ENCODE measurements around the gene ENPP6. TPM values are rescaled to one million over a fixed set of nuclear protein-coding genes. Genes with fewer than 3 reads are reported as not detected.

Gene ENPP6
- total RNA-seq, 1 donor from 2014 or later, result not detected

DNA sequence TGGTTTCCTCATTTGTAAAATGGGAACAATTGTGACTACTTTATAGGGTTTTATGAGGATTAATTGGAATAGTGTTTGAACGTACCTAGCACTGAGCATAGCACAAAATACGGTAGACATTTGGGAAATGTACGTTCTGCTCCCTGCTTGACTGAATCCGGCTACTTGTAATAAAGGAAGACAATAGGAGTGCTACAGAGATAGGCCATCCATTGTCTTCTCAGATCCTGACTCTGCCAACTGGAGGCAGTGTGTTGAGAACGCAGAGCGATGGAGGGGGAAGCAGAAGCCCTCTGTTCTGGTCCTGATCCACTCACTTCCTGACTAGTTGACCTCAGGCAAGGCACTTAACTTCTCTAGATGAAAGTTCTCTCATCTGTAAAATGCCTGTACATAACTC is 26.4 kb downstream of the ENPP6 start:
- no peaks in the 10 kb centered on the region for H3K9me3 Mint-ChIP-seq (ENCODE audit: unreplicated experiment)
- DNase-seq (ENCODE audit: extremely low spot score, unreplicated experiment), result no peak
- H3K4me1 Mint-ChIP-seq (ENCODE audit: unreplicated experiment), result no peaks in the 10 kb centered on the region
- peaks cover 3% of the 10 kb centered on the region for H3K27me3 Mint-ChIP-seq (ENCODE audit: unreplicated experiment)
- H3K4me3 Mint-ChIP-seq (ENCODE audit: unreplicated experiment), result no peak overlapping the region
- TF ChIP-seq, protein P1, sequence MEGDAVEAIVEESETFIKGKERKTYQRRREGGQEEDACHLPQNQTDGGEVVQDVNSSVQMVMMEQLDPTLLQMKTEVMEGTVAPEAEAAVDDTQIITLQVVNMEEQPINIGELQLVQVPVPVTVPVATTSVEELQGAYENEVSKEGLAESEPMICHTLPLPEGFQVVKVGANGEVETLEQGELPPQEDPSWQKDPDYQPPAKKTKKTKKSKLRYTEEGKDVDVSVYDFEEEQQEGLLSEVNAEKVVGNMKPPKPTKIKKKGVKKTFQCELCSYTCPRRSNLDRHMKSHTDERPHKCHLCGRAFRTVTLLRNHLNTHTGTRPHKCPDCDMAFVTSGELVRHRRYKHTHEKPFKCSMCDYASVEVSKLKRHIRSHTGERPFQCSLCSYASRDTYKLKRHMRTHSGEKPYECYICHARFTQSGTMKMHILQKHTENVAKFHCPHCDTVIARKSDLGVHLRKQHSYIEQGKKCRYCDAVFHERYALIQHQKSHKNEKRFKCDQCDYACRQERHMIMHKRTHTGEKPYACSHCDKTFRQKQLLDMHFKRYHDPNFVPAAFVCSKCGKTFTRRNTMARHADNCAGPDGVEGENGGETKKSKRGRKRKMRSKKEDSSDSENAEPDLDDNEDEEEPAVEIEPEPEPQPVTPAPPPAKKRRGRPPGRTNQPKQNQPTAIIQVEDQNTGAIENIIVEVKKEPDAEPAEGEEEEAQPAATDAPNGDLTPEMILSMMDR (IDR thresholded peaks at IDR 0.05), result no peak
- H3K36me3 Mint-ChIP-seq (ENCODE audit: unreplicated experiment), result no peaks in the 10 kb centered on the region
- no peak overlapping the region for H3K27ac Mint-ChIP-seq (ENCODE audit: unreplicated experiment)

DNA sequence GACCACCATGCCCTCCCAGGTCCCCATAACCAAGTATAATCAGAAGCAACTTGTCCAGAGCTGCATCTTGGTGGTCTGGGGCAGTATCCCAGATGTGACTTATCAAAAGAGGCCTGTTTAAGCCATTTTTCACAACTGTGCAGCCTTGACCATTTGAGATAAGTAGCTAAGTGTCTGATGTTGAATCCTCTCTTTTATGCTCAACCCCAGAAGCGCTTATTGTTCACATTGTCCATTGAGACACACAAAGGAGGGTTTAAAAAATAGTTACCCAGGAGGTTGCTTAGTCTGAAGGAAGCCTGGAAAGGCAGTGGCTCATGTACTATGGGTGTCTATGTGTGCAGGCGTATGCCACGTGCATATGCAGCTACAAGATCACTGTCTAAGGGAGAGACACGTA is 27.0 kb downstream of the ENPP6 start:
- DNase-seq (ENCODE audit: extremely low spot score, unreplicated experiment), result no peak
- Mint-ChIP-seq H3K4me3 (ENCODE audit: unreplicated experiment) (no peak overlapping the region), H3K27me3 (ENCODE audit: unreplicated experiment) (peaks cover 3% of the 10 kb centered on the region), H3K27ac (ENCODE audit: unreplicated experiment) (no peak overlapping the region), H3K9me3 (ENCODE audit: unreplicated experiment) (no peaks in the 10 kb centered on the region), H3K36me3 (ENCODE audit: unreplicated experiment) (no peaks in the 10 kb centered on the region), H3K4me1 (ENCODE audit: unreplicated experiment) (no peaks in the 10 kb centered on the region)
- TF ChIP-seq, protein P1 (IDR thresholded peaks at IDR 0.05), result no peak

DNA sequence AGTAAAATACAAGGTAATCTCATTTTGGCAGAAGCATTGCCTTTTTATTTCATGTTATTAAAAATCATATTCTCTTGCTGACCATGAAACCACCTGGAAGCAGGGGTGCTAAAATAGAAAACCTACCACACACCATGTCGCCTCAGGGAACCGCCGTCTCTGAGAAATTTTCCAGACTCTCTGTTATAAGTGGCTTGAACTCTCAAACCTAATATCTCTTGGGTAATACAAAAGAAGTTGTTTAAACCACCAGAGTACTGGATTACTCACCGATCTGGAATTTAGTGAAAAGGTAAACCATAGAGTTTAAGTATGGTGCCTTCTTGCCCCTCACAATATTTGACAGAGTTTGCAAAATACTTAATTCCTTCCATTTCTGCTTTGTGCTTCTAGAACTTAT is 27.7 kb downstream of the ENPP6 start:
- no peak for DNase-seq (ENCODE audit: extremely low spot score, unreplicated experiment)
- TF ChIP-seq, protein P1 (IDR thresholded peaks at IDR 0.05), result no peak
- Mint-ChIP-seq H3K4me3 (ENCODE audit: unreplicated experiment) (no peak overlapping the region), H3K9me3 (ENCODE audit: unreplicated experiment) (no peaks in the 10 kb centered on the region), H3K4me1 (ENCODE audit: unreplicated experiment) (no peaks in the 10 kb centered on the region), H3K36me3 (ENCODE audit: unreplicated experiment) (no peaks in the 10 kb centered on the region), H3K27ac (ENCODE audit: unreplicated experiment) (no peak overlapping the region), H3K27me3 (ENCODE audit: unreplicated experiment) (peaks cover 3% of the 10 kb centered on the region)

DNA sequence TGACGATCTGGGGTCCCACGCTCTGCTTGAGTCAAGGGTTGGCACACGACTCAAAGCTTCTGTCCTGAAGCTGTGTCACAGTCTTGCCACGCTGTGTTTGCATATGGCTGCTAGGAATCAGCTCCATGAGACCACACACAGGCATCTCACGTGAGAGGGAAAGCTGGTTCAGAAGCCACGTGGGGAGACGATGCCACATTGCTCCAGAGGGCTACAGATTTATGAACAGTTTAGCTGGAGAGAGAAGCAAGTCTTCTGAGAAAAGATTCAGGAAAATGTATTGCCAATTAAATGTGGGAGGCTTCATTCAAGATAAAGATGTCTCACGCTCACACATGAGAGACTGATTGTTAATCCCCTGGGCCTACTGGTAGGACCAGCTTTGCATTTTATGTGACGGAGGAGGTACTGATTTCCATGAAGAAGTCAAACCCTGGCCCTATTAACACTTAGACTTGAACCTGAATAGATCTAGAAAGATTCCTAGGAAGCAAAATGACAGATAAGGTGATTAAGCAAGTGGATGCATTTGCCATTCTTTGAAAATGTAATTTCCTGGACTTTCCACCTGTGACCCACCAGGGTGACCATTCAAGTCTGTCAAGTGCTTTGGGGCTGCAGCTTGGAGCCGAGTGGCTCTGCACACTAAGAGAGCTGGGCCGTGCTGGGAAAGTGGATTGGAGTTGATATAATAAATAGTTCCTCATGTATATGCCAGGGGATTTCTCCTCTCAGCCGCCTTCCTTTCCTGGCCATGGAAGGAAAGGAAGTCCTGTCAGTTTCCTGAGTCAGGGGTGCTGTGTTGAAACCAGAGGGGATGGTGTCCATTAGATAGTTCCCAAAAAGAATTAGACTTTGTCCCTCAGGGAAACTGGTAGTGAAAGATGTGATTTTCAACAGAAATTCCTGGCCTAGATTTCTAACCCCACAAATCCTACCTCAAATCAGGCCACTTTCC is 29.0 kb downstream of the ENPP6 start:
- TF ChIP-seq, protein P1 (IDR thresholded peaks at IDR 0.05), result no peak
- DNase-seq (ENCODE audit: extremely low spot score, unreplicated experiment), result no peak

DNA sequence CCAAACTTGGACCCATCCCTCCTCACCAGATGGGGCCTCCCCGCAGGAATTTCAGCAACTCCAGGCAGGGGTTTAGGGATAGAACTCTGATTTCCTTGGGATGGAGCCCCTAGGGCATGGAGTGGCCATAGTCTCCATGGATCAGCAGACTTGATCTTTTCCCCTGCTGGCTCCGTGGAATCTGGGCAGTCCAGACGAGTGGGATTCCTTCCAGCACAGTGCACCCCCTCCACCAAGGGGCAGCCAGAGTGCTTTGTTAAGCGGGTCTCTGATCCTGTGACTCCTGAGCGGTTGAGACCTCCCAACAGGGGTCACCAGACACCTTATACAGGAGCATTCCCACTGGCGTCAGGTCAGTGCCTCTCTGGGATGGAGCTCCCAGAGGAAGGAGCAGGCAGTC is 40.4 kb downstream of the ENPP6 start:
- Mint-ChIP-seq H3K27me3 (ENCODE audit: unreplicated experiment) (no peaks in the 10 kb centered on the region), H3K4me3 (ENCODE audit: unreplicated experiment) (no peak overlapping the region), H3K27ac (ENCODE audit: unreplicated experiment) (no peak overlapping the region), H3K4me1 (ENCODE audit: unreplicated experiment) (no peaks in the 10 kb centered on the region), H3K36me3 (ENCODE audit: unreplicated experiment) (no peaks in the 10 kb centered on the region), H3K9me3 (ENCODE audit: unreplicated experiment) (peaks cover 22% of the 10 kb centered on the region)
- TF ChIP-seq, protein P1 (IDR thresholded peaks at IDR 0.05), result no peak
- DNase-seq (ENCODE audit: extremely low spot score, unreplicated experiment), result no peak

More for the DNA sequence above, 29.0 kb downstream of the ENPP6 start:
- no peaks in the 10 kb centered on the region for H3K4me1 Mint-ChIP-seq (ENCODE audit: unreplicated experiment)
- H3K36me3 Mint-ChIP-seq (ENCODE audit: unreplicated experiment), result no peaks in the 10 kb centered on the region
- peaks cover 3% of the 10 kb centered on the region for H3K27me3 Mint-ChIP-seq (ENCODE audit: unreplicated experiment)
- no peaks in the 10 kb centered on the region for H3K9me3 Mint-ChIP-seq (ENCODE audit: unreplicated experiment)
- H3K4me3 Mint-ChIP-seq (ENCODE audit: unreplicated experiment), result no peak overlapping the region
- H3K27ac Mint-ChIP-seq (ENCODE audit: unreplicated experiment), result no peak overlapping the region

Data from osteocyte (in vitro differentiated cells).